ENCODE data around the gene TRAFD1.

Gene TRAFD1

GRCh38 chr12:112179341-112179740 is 54.0 kb downstream of the TRAFD1 start:
- TF ChIP-seq ARNTL (CRISPR knock-in tag; IDR thresholded peaks at IDR 0.05; ENCODE audit: borderline replicate concordance, low read depth) (no peak), TOX (CRISPR knock-in tag; IDR thresholded peaks at IDR 0.05; ENCODE audit: borderline replicate concordance) (no peak), ZFP3 (CRISPR knock-in tag; IDR thresholded peaks at IDR 0.05) (no peak)
- ATAC-seq = no peak

GRCh38 chr12:112179916-112180315 is 54.6 kb downstream of the TRAFD1 start:
- no peak for ATAC-seq

GRCh38 chr12:112180422-112180821 is 55.1 kb downstream of the TRAFD1 start:
- TF ChIP-seq PATZ1 (CRISPR knock-in tag; IDR thresholded peaks at IDR 0.05; ENCODE audit: borderline replicate concordance) (no peak), POU6F1 (CRISPR knock-in tag; IDR thresholded peaks at IDR 0.05; ENCODE audit: borderline replicate concordance, low read depth) (no peak), ZFP3 (CRISPR knock-in tag; IDR thresholded peaks at IDR 0.05) (no peak), CSDC2 (CRISPR knock-in tag; IDR thresholded peaks at IDR 0.05) (no peak), TOX (CRISPR knock-in tag; IDR thresholded peaks at IDR 0.05; ENCODE audit: borderline replicate concordance) (no peak), OSR1 (CRISPR knock-in tag; IDR thresholded peaks at IDR 0.05) (no peak), ZFP30 (CRISPR knock-in tag; IDR thresholded peaks at IDR 0.05) (no peak), RARB (CRISPR knock-in tag; IDR thresholded peaks at IDR 0.05) (no peak), CREB5 (CRISPR knock-in tag; IDR thresholded peaks at IDR 0.05; ENCODE audit: low read depth) (no peak), ESRRG (CRISPR knock-in tag; IDR thresholded peaks at IDR 0.05) (no peak), ZNF565 (CRISPR knock-in tag; conservative IDR thresholded peaks at IDR 0.05; ENCODE audit: low read depth) (no peak), GLIS3 (CRISPR knock-in tag; IDR thresholded peaks at IDR 0.05) (no peak), SNAI2 (CRISPR knock-in tag; IDR thresholded peaks at IDR 0.05) (no peak)
- ATAC-seq = no peak

More at GRCh38 chr12:112179916-112180315, 54.6 kb downstream of the TRAFD1 start:
- TF ChIP-seq ZNF565 (CRISPR knock-in tag; conservative IDR thresholded peaks at IDR 0.05; ENCODE audit: low read depth) = no peak

GRCh38 chr12:112182499-112182898 is 57.1 kb downstream of the TRAFD1 start:
- TF ChIP-seq CSDC2 (CRISPR knock-in tag; IDR thresholded peaks at IDR 0.05) (no peak), ISL1 (CRISPR knock-in tag; IDR thresholded peaks at IDR 0.05) (no peak), TCF4 (CRISPR knock-in tag; IDR thresholded peaks at IDR 0.05; ENCODE audit: borderline replicate concordance) (no peak), ARNTL (CRISPR knock-in tag; IDR thresholded peaks at IDR 0.05; ENCODE audit: borderline replicate concordance, low read depth) (no peak), POU6F1 (CRISPR knock-in tag; IDR thresholded peaks at IDR 0.05; ENCODE audit: borderline replicate concordance, low read depth) (no peak), ZFP3 (CRISPR knock-in tag; IDR thresholded peaks at IDR 0.05) (no peak), CSRNP3 (CRISPR knock-in tag; IDR thresholded peaks at IDR 0.05) (no peak), ZNF70 (CRISPR knock-in tag; IDR thresholded peaks at IDR 0.05) (no peak), TSHZ2 (CRISPR knock-in tag; IDR thresholded peaks at IDR 0.05) (no peak), ZC3H10 (CRISPR knock-in tag; IDR thresholded peaks at IDR 0.05) (no peak), ESRRG (CRISPR knock-in tag; IDR thresholded peaks at IDR 0.05) (no peak), TOX (CRISPR knock-in tag; IDR thresholded peaks at IDR 0.05; ENCODE audit: borderline replicate concordance) (no peak), OSR1 (CRISPR knock-in tag; IDR thresholded peaks at IDR 0.05) (no peak)
- ATAC-seq = no peak
